ENCODE measurements around the gene CELA3A.
"Not testable (repeated sequence)": the region's sequence is repeated elsewhere in the genome, so short reads cannot be mapped to it uniquely, and the experiment has no call there.

Gene CELA3A

GRCh38 chr1:21982122-21982521 lies 19.3 kb upstream of the CELA3A start:
- not testable (repeated sequence) for DNase-seq

DNA sequence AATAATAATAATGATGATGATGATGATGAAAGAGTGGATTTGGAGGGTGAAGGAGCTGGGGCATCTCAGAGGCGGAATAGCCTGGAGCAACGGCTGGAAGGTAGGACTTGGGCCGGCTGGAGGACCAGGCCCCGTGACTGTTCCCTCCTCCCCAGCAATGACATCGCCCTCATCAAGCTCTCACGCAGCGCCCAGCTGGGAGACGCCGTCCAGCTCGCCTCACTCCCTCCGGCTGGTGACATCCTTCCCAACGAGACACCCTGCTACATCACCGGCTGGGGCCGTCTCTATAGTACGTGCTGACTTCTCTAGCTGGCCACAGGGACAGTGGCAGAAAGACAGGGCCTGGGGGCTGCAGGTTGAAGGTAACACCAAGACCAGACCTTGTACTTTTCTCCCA lies 17.9 kb upstream of the CELA3A start:
- DNase-seq, result not testable (repeated sequence)

- DNase-seq, result not testable (repeated sequence)
These were observed 15.6 kb upstream of the CELA3A start for GRCh38 chr1:21985893-21986292.

DNA sequence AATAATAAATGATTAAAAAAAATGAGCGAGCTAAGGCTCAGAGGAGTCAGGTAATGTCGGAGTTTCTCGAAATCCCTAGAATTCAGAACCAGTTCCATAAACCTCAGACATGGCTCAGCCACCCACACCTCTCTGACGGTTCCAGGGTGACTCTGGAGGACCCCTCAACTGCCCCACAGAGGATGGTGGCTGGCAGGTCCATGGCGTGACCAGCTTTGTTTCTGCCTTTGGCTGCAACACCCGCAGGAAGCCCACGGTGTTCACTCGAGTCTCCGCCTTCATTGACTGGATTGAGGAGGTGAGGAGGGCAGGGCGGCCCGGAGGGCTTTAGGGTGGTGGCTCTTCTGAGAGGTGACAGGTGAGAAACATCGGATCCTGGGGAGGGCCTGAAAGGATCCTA lies 15.1 kb upstream of the CELA3A start:
- not testable (repeated sequence) for DNase-seq

DNA sequence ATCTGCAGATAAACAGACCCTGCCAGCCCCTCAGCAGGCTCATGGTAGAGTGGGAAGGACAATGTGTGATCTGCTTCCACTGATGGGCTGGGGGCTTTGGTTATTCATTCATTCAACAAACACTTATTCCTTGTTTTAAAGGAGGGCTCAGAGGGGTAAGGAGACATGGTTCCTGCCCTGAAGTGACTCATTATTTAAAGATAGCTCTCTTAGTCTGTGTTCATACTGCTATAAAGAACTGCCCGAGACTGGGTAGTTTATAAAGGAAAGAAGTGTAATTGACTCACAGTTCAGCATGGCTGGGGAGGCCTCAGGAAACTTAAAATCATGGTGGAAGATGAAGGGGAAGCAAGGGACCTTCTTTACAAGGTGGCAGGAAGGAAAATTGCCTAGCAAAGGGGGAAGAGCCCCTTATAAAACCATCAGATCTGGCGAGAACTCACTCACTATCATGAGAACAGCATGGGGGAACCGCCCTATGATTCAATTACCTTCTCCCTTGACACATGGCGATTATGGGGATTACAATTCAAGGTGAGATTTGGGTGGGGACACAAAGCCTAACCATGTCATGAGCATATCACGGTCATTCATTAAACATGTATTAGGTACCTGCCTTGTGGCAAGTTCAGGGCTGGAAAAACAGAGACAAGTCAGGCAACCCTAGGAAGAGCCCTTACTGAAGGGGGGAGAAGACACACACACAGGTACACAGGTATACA lies 11.6 kb upstream of the CELA3A start:
- not testable (repeated sequence) for DNase-seq

DNA sequence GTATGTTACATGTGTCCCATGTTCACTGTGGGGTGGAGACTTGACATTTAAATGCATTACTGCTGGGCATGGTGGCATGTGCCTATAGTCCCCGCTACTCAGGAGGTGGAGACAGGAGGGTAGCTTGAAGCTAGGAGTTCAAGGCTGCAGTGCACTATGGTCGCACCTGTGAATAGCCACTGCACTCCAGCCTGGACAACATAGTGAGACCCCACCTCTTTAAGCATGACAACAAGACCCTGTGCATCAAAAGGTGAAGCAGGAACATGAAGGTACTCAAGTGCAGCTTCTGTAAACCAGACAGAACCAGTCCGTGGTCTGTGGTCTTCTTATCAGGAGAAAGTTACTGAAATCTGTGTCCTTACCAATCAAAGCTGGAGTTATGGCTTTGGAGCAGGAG lies 9.3 kb upstream of the CELA3A start:
- DNase-seq, result not testable (repeated sequence)

DNA sequence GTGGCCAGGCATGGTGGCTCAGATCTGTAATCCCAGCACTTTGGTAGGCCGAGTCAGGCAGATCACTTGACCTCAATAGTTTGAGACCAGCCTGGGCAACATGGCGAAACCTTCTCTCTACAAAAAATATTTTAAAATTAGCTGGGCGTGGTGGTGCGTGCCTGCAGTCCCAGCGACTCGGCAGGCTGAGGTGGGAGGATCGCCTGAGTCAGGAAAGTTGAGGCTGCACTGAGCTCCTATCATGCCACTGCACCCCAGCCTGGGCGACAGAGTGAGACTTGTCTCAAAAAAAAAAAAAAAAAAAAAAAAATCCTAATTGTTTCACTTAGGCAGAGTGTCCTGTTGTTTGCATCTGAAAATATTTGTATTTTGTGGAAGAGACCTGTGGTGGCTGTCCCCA lies 6.7 kb upstream of the CELA3A start:
- DNase-seq, result not testable (repeated sequence)

DNA sequence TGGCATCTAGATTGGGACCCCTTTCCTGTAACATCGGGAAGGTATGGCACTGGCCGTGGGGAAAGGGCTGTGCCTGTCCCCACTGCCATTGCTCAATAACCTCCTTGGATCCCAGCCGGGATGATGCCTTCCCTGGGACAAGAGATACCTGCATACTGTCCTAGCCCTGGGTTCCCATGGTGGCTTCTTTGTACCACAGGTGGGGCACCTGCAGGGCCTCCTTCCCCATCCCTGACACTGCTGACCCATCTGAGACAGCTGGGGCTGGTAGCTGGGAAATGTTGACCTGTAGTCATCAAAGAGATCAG lies 4.8 kb upstream of the CELA3A start:
- not testable (repeated sequence) for DNase-seq

- DNase-seq, result not testable (repeated sequence)
These were observed 3.4 kb upstream of the CELA3A start for GRCh38 chr1:21997891-21998623.

DNA sequence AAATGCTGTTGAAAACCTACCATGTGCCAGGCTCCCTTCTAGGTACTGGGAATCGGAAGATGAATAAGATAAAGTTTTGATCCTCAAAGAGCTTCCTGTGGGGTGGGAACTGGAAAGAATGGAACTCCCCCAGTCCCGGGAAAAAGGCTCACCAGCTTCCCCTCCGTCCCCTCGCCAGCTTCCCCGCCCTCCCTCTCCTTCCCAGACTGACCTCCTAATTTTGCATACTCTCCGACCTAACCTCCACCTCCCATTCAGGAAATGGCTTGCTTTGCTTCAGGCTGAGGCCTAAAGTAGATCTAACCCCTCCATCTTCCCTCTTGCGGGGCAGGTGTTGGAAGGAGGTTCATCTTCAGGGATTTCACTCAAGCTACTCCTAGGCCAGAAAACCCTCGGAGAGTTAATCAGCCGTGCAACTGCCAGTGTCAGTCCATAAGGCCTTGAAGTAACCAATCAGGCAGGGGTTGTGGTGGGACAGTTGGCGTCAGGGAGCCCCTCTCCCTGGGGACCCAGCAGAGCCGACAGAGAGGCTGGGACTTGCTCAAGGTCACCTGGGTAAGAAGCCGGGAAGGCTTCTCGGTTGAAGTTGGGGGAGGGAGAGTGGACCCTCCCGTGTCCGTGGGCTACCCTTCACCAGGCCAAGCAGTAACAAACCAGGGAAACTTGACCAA lies 2.7 kb upstream of the CELA3A start:
- not testable (repeated sequence) for DNase-seq

DNA sequence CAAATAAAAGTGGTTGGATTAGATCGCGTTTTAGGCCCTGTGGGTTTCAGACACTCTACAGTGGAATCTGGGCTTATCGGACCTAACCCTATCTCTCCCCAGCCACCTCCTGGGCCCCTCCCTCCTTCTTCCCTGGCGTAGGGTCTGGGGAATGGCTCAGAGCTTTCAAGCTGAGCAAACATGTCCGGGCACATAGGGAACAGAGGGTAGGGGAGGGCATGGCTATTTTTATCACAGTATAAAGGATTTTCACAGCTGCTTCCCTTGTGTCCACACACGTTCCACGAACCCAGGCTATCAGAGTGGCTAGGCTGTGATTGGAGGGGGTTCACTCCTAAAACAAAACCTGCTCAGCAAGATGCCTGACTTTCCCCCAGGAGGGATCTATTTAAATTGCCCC lies 1.8 kb upstream of the CELA3A start:
- DNase-seq, result not testable (repeated sequence)

- not testable (repeated sequence) for DNase-seq
These were observed 1.0 kb downstream of the CELA3A start for GRCh38 chr1:22002461-22002860.

GRCh38 chr1:22002875-22003274 lies 1.4 kb downstream of the CELA3A start:
- not testable (repeated sequence) for DNase-seq

GRCh38 chr1:22003959-22004358 lies 2.5 kb downstream of the CELA3A start:
- DNase-seq, result not testable (repeated sequence)

- peak; percentile 13 for DNase-seq
These were observed 4.0 kb downstream of the CELA3A start for GRCh38 chr1:22005261-22006149.

DNA sequence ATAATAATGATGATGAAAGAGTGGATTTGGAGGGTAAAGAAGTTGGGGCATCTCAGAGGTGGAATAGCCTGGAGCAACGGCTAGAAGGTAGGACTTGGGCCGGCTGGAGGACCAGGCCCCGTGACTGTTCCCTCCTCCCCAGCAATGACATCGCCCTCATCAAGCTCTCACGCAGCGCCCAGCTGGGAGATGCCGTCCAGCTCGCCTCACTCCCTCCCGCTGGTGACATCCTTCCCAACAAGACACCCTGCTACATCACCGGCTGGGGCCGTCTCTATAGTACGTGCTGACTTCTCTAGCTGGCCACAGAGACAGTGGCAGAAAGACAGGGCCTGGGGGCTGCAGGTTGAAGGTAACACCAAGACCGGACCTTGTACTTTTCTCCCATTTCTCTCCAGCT lies 5.3 kb downstream of the CELA3A start:
- DNase-seq, result not testable (repeated sequence)

DNA sequence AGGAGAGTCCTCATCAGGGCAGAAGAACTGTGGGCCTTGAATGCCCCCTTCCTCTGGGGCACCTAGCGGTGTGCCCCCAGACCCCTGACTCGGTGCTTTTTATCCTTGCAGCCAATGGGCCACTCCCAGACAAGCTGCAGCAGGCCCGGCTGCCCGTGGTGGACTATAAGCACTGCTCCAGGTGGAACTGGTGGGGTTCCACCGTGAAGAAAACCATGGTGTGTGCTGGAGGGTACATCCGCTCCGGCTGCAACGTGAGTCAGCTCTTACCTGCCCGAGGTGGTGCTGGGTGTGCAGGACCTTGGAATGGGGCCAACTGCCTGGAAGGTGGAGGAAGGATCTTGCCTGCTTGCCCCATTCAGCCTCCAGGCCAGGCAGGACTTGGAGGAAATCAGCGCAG lies 5.8 kb downstream of the CELA3A start:
- not testable (repeated sequence) for DNase-seq

GRCh38 chr1:22009566-22009965 lies 8.1 kb downstream of the CELA3A start:
- DNase-seq, result not testable (repeated sequence)

- DNase-seq, result not testable (repeated sequence)
These were observed 11.3 kb downstream of the CELA3A start for GRCh38 chr1:22012752-22013151.

- DNase-seq, result not testable (repeated sequence)
These were observed 13.2 kb downstream of the CELA3A start for GRCh38 chr1:22014575-22015206.

DNA sequence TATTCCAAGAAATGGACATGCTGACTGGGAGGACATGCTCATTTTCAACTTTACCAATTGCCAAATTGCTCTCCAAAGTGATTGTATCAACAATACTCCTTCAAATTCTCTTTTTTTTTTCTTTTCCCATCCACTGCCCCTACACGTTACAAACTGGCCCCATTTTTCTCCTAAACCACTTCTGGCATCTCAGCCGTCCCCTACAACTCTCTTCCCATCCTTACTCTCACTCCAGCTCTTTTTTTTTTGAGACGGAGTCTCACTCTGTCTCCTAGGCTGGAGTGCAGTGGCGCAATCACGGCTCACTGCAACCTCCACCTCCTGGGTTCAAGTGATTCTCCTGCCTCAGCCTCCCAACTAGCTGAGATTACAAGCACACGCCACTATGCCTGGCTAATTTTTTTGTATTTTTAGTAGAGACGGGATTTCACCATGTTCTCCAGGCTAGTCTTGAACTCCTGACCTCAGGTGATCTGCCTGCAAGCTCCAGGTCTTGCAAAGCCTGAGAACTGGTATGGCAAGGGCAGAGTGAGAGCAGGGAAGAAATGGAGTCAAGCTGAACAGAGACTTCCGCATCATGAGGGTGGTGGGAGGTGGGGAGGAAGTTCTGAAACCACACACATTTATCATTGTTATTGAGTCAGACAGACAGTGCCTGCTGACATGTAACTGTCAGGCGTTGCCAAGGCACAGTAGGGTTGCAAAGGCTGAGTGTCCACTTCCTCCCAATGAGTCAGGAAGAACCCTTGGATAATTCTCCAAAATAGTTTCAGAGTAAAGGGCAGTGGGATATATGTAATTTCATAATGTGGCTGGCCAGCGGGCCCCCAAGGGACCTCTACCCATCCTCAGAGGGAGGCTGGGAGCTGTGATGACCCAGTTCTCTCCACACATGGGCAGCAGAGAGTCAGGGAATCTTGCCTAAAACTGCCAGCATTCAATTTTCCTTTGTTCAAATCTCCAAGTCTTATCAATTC lies 17.4 kb downstream of the CELA3A start:
- DNase-seq, result peak; percentile 74
